Gastrocnemius medialis (tissue), 4 donors: ENCODE measurements around the gene VWA7.

Source experiments
- POLR2A ChIP-seq, 2 donors: fragments of 450-650 bp; IDR thresholded peaks; one replicate each; pipeline ENCODE4 v1.6.1; 2017; ENCODE audit warnings: antibody characterized with exemption in 2 of 2, mild to moderate bottlenecking in 2 of 2, moderate library complexity in 2 of 2
- TF ChIP-seq, protein P1 (sequence below), 5 experiments: fragments of 450-650 bp in 3 of 5; fragments of 200-600 bp in 2 of 5; sonication (generic) in 2 of 5; IDR thresholded peaks in 4 of 5; conservative IDR thresholded peaks in 1 of 5; 1 replicate in 4 of 5; 2 replicates in 1 of 5; pipeline ENCODE4 v1.5.1; 2016 to 2019; ENCODE audit warnings: antibody characterized with exemption in 5 of 5, mild to moderate bottlenecking in 3 of 5, moderate library complexity in 3 of 5

DNA sequence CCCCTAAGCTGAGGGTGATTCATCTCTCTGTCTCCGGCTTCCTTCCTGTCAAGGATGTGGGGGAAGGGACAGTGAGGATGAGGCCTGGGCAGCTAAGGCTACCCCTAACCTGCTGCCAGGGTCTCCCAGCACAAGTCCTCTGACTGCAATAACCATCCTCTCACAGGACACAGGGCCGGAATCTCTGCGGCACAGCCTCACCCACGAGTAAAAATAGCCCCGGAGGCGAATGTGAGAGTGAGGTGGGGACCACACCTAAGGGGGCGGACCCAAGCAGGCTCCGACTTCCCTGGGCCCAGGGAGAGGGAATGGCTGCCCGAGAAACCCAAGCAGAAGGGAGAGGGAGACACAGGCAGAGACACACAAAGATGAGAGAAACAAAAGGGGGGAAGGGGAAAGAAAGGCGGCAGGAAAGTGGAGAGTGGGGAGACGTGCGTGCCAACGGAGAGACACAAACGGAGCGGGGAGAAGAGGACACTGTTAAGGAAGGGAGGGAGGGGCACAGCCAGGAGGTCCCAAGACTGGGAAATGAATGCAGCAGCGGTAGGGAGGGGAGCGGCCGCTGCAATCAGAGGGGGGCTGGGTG lies 42.2 kb downstream of the VWA7 start:
- TF ChIP-seq POLR2A (IDR thresholded peaks at IDR 0.05) = peak; percentile 29 to 45
- TF ChIP-seq, protein P1, sequence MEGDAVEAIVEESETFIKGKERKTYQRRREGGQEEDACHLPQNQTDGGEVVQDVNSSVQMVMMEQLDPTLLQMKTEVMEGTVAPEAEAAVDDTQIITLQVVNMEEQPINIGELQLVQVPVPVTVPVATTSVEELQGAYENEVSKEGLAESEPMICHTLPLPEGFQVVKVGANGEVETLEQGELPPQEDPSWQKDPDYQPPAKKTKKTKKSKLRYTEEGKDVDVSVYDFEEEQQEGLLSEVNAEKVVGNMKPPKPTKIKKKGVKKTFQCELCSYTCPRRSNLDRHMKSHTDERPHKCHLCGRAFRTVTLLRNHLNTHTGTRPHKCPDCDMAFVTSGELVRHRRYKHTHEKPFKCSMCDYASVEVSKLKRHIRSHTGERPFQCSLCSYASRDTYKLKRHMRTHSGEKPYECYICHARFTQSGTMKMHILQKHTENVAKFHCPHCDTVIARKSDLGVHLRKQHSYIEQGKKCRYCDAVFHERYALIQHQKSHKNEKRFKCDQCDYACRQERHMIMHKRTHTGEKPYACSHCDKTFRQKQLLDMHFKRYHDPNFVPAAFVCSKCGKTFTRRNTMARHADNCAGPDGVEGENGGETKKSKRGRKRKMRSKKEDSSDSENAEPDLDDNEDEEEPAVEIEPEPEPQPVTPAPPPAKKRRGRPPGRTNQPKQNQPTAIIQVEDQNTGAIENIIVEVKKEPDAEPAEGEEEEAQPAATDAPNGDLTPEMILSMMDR (IDR thresholded peaks at IDR 0.05 in 4 of 5, conservative IDR thresholded peaks at IDR 0.05 in 1 of 5) = no peak
